Panc1 (cell line): Measurements from ENCODE around the gene MFSD2A. TPM values are rescaled to one million over a fixed set of nuclear protein-coding genes. Genes with fewer than 3 reads are reported as not detected.

Experiments
- ATAC-seq: fragments of 200-7000 bp; cut with Tn5 transposase; 2 replicates; pipeline ENCODE4 v1.9.1; 2020; ENCODE audit warnings: mild to moderate bottlenecking, moderate library complexity
- BruUV-seq: library from RNA; stranded (reverse); fragments of 400-500 nt; replicated peaks from 2 replicates; lab custom pipeline; 2021; lab: Mats Ljungman, UMichigan
- CTCF ChIA-PET: fragments of 300-600 bp; sonication (Branson Sonifier 250); formaldehyde crosslinking; loops from one replicate; lab custom pipeline; 2022; ENCODE audit warnings: antibody characterized with exemption; lab: Charles Lee
- POLR2A ChIA-PET: fragments of 300-600 bp; sonication (Branson Sonifier 250); formaldehyde crosslinking; loops from one replicate; lab custom pipeline; 2022; ENCODE audit warnings: antibody characterized with exemption; lab: Charles Lee
- DNase-seq: peaks from one replicate; pipeline ENCODE4 v3.0.0-alpha.2; 2010; ENCODE audit warnings: low read depth, low spot score
- H3K27ac ChIP-seq: 2 replicates; pipeline ENCODE4 v1.5.1; 2011; ENCODE audit warnings: mild to moderate bottlenecking, low read length, inconsistent platforms
- H3K27me3 ChIP-seq: fragments of 200-500 bp; sonication (Bioruptor generic); 2 replicates; pipeline ENCODE4 v1.6.0; 2014; ENCODE audit warnings: low read length, inconsistent platforms; ENCODE audit not compliant: control insufficient read depth, insufficient read depth
- H3K36me3 ChIP-seq: fragments of 200-500 bp; sonication (Bioruptor generic); 2 replicates; pipeline ENCODE4 v1.5.1; 2014; ENCODE audit warnings: inconsistent platforms, mild to moderate bottlenecking, low read length, moderate library complexity; ENCODE audit not compliant: control insufficient read depth, insufficient read depth
- H3K4me1 ChIP-seq: 2 replicates; pipeline ENCODE4 v1.5.1; 2011; ENCODE audit warnings: inconsistent platforms, mild to moderate bottlenecking, low read length, moderate library complexity; ENCODE audit not compliant: control insufficient read depth, insufficient read depth
- H3K4me3 ChIP-seq, 2 experiments: 2 replicates each; pipeline ENCODE4 v1.5.1; 2011 to 2012; ENCODE audit warnings: low read depth in 2 of 2, low read length in 2 of 2, mild to moderate bottlenecking in 2 of 2, inconsistent platforms in 1 of 2, moderate library complexity in 1 of 2
- H3K9me3 ChIP-seq: fragments of 200-500 bp; sonication (Bioruptor generic); 2 replicates; pipeline ENCODE4 v1.5.1; 2014; ENCODE audit warnings: low read depth, mild to moderate bottlenecking, inconsistent platforms, low read length, moderate library complexity; ENCODE audit not compliant: control insufficient read depth, insufficient read depth
- CTCF ChIP-seq: fragments of 450-650 bp; IDR thresholded peaks from 2 replicates; pipeline ENCODE4 v1.5.1; 2017; ENCODE audit warnings: mild to moderate bottlenecking
- POLR2AphosphoS5 ChIP-seq: IDR thresholded peaks from 2 replicates; pipeline ENCODE4 v1.6.1; 2012; ENCODE audit warnings: mild to moderate bottlenecking, low read depth, low read length, moderate library complexity
- REST ChIP-seq, 2 experiments: IDR thresholded peaks; 2 replicates each; pipeline ENCODE4 v1.6.1; 2011 to 2012; ENCODE audit warnings: low read depth in 2 of 2, control low read depth in 1 of 2, low read length in 1 of 2, mild to moderate bottlenecking in 1 of 2, moderate library complexity in 1 of 2; ENCODE audit not compliant: insufficient read depth in 1 of 2
- SIN3A ChIP-seq: IDR thresholded peaks from 2 replicates; pipeline ENCODE4 v1.6.1; 2012; ENCODE audit warnings: low read depth, mild to moderate bottlenecking, low read length, moderate library complexity, borderline replicate concordance; ENCODE audit not compliant: insufficient read depth
- TCF7L2 ChIP-seq: IDR thresholded peaks from 2 replicates; pipeline ENCODE4 v1.6.1; 2011; ENCODE audit warnings: mild to moderate bottlenecking, low read depth, low read length, inconsistent platforms
- in situ Hi-C: cut with HindIII; loops from 2 replicates; pipeline ENCODE4 v1.10.0; 2016; ENCODE audit warnings: low sequenced_read_pairs, low pct_unique_long_range_greater_than_20kb
- intact Hi-C: fragments of 100-400 bp; cut with micrococcal nuclease; formaldehyde crosslinking; loops from one replicate; pipeline ENCODE4 v1.10.0; 2022; ENCODE audit not compliant: unreplicated experiment
- total RNA-seq: library from RNA; stranded (reverse); gene quantifications from one replicate; pipeline ENCODE4 v1.2.1, GENCODE V29; 2021; ENCODE audit not compliant: unreplicated experiment

The MFSD2A gene
- total RNA-seq, 1 experiment from 2014 or later = 1.2 TPM

- Histone ChIP-seq H3K36me3 (no peaks in the 10 kb centered on the region), H3K9me3 (no peaks in the 10 kb centered on the region), H3K27me3 (no peaks in the 10 kb centered on the region), H3K4me1 (no peaks in the 10 kb centered on the region), H3K27ac (no peak overlapping the region), H3K4me3 (no peak overlapping the region)
- in situ Hi-C loops (no loop called here), intact Hi-C loops (no loop called here)
- CTCF ChIA-PET = no interaction called here
- ATAC-seq = no peak
- POLR2A ChIA-PET = interaction anchor here (0.7 kb wide), 1 partner anchor 73 kb away, joined by 4 read pairs; no protein-coding TSS in a partner anchor
- DNase-seq = no peak
- BruUV-seq = no TSS peak
- TF ChIP-seq REST (IDR thresholded peaks at IDR 0.05; ENCODE audit: insufficient read depth in 1 of 2, low read depth in 2 of 2, low read length in 1 of 2) (no peak), CTCF (no peak), POLR2AphosphoS5 (no peak), TCF7L2 (no peak), SIN3A (no peak)
Observed at GRCh38 chr1:39947260-39947659, 7.7 kb upstream of the MFSD2A start.

- intact Hi-C loops = no loop called here
- TF ChIP-seq CTCF (no peak), POLR2AphosphoS5 (no peak), SIN3A (no peak), REST (IDR thresholded peaks at IDR 0.05; ENCODE audit: insufficient read depth in 1 of 2, low read depth in 2 of 2, low read length in 1 of 2) (no peak), TCF7L2 (no peak)
- in situ Hi-C loops = no loop called here
- POLR2A ChIA-PET = no interaction called here
- Histone ChIP-seq H3K36me3 (no peaks in the 10 kb centered on the region), H3K4me1 (peaks cover 3% of the 10 kb centered on the region; the same call in 1 of the 2 replicates), H3K4me3 (no peak overlapping the region), H3K27me3 (no peaks in the 10 kb centered on the region; the same call in 1 of the 2 replicates), H3K27ac (no peak overlapping the region), H3K9me3 (no peaks in the 10 kb centered on the region)
- CTCF ChIA-PET = no interaction called here
- ATAC-seq = no peak
- DNase-seq = no peak
- BruUV-seq = no TSS peak
Observed at GRCh38 chr1:39949891-39950290, 5.1 kb upstream of the MFSD2A start.
